ENCODE data around the gene LPIN1. TPM values are rescaled to one million over a fixed set of nuclear protein-coding genes. Genes with fewer than 3 reads are reported as not detected.
A peak's percentile ranks its signal among the peaks of the same experiment; 100 is the strongest.

The LPIN1 gene
- total and polyA plus RNA-seq, 2 of the 13 experiments (the other 11 are each of a cell fraction or from before 2014, with no cell fraction given), result 9.7 to 19.4 TPM

GRCh38 chr2:11829947-11830707 is 83.7 kb downstream of the LPIN1 start (continued):
- TF ChIP-seq ZBTB33 (CRISPR knock-in tag; IDR thresholded peaks at IDR 0.05), result peak; percentile 34; the same call in 1 of the 2 replicates
- peak; percentile 10; the same call in 1 of the 2 replicates for TF ChIP-seq ZNF138 (CRISPR knock-in tag; IDR thresholded peaks at IDR 0.05; ENCODE audit: low read depth)
- TF ChIP-seq CREM (IDR thresholded peaks at IDR 0.05), result peak; percentile 82
- no peak for TF ChIP-seq CREM (CRISPR knock-in tag; IDR thresholded peaks at IDR 0.05)
- TF ChIP-seq REST (IDR thresholded peaks at IDR 0.05; ENCODE audit: borderline replicate concordance in 1 of 2, low read depth in 1 of 2, low read length in 2 of 2), result peak in 1 of 2 experiments; percentile 68; a peak in 2 of 4 replicates
- peak; percentile 70; the same call in 1 of the 2 replicates for TF ChIP-seq THAP9 (CRISPR knock-in tag; IDR thresholded peaks at IDR 0.05; ENCODE audit: borderline replicate concordance)
- no peak for TF ChIP-seq SP1 (IDR thresholded peaks at IDR 0.05)
- TF ChIP-seq SP1 (CRISPR knock-in tag; IDR thresholded peaks at IDR 0.05), result 0 out of 2 replicates have a peak, but pooled peaks have one; percentile 14
- TF ChIP-seq HNRNPLL (IDR thresholded peaks at IDR 0.05; ENCODE audit: low read depth, low read length, poor library complexity, severe bottlenecking), result peak; percentile 41
- peak; percentile 73; the same call in 1 of the 2 replicates for TF ChIP-seq ZBED4 (CRISPR knock-in tag; IDR thresholded peaks at IDR 0.05; ENCODE audit: borderline replicate concordance)
- peak; percentile 78 for TF ChIP-seq ZNF292 (CRISPR knock-in tag; IDR thresholded peaks at IDR 0.05; ENCODE audit: borderline replicate concordance, low read depth)
- peak; percentile 53 for TF ChIP-seq AGO2 (optimal IDR thresholded peaks at IDR 0.05; ENCODE audit: low read depth, low read length)
- no peak for TF ChIP-seq ZMAT5 (CRISPR knock-in tag; IDR thresholded peaks at IDR 0.05; ENCODE audit: borderline replicate concordance, low read depth)
- TF ChIP-seq SNAPC2 (CRISPR knock-in tag; IDR thresholded peaks at IDR 0.05), result no peak
- no peak for TF ChIP-seq ZNF615 (CRISPR knock-in tag; IDR thresholded peaks at IDR 0.05; ENCODE audit: borderline replicate concordance)
